ENCODE data around the gene DNM1.

Gene DNM1

GRCh38 chr9:128251732-128252100 is 48.5 kb downstream of the DNM1 start:
- DNase-seq (ENCODE audit: low read depth) = no peak

DNA sequence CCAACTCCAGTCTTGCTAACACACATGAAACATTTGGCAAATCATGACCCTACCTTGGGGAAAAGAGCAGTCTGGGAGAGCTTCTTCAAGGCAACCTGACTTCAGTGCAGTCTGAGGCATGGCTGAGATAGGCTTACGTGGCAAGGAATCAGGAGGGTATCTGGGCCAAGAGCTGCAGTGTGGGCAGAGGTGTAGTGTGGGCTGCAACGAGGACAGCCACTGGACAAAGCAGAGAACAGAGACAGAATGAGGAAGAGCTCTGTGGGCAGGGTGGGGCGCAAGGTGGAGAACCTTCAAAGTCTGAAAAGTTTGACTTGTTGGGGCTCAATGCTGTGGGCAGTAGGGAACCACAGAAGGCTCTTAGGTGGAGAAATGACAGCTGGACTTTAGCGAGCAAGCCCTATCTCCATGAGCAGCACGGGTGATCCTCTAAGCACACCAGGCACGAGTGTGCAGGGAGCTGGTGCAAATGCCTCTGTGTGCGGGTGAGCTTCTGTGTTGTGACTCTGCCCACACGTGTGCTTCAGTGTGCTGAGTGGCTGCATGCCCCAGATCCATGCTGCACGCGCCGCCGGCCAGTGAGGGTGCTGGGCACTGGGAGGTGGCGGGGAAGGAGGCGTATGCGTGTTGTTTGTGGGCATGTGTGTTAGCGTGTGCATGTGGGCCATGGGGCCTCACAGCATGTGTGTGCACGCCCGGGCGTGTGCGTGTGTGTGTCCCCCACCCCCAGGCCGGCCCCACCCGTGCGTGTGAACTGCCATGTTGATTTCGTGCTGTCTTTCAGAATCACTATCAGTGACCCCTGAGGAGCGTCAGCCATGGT is 49.3 kb downstream of the DNM1 start:
- DNase-seq (ENCODE audit: low read depth) = no peak

DNA sequence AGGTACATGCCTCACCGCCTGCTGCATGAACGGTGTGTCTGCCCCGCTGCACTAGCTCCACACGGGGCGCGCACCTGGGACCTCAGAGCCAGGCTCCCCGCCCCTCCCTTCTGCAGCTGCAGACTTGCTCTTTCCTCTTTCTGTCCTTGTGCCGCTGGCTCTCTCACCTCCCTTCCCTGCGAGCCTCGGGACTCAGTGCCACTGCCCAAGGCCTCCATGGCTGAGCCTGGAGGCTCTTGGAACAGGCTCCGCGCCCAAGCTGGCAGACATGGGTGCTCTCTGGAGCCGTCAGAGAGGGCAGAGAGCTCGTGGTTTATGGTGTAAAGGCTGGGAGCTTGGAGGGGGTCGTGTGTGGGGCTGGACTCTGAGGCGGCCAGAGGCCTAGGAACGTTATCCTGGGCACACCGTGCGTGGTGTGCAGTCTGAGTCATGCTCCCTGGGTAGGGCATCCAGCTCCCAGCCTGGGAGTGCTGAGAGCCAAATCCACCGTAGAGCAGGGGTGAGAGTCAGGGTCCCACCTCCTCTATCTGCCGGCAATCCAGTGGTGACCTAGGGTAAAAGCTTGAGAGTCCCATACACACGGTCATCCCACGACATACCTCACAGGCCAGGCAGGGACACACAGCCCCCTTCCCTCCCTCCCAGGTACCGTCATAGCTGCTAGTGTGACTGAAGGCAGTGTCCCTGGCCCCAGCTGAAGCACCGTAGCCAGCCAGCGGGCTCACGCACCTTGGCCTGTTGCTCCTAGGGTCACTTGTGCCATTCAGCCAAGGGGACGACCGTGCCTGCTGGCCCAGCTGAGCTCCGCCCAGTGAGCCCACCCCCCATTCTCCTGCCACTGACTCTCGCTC is 50.2 kb downstream of the DNM1 start:
- no peak for DNase-seq (ENCODE audit: low read depth)

DNA sequence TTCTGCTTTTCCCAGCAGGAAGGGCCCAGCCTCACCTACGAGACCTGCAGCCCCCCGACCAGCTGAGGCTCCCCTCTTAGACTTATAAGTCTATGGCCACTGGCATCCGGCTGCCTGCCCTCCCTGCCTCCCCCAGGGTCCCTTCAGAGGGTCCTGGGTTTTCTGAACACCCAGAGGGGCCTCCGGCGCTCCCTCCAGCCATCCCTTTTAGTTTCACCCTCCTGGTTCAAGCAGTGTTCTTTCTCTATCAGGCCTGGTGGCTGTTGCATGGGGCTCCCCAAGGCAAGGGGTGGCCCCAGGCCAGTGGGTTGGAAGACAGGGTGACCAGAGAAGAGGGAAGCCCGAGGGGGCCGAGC is 50.8 kb downstream of the DNM1 start:
- no peak for DNase-seq (ENCODE audit: low read depth)

GRCh38 chr9:128254362-128254761 is 51.2 kb downstream of the DNM1 start:
- no peak for DNase-seq (ENCODE audit: low read depth)

DNA sequence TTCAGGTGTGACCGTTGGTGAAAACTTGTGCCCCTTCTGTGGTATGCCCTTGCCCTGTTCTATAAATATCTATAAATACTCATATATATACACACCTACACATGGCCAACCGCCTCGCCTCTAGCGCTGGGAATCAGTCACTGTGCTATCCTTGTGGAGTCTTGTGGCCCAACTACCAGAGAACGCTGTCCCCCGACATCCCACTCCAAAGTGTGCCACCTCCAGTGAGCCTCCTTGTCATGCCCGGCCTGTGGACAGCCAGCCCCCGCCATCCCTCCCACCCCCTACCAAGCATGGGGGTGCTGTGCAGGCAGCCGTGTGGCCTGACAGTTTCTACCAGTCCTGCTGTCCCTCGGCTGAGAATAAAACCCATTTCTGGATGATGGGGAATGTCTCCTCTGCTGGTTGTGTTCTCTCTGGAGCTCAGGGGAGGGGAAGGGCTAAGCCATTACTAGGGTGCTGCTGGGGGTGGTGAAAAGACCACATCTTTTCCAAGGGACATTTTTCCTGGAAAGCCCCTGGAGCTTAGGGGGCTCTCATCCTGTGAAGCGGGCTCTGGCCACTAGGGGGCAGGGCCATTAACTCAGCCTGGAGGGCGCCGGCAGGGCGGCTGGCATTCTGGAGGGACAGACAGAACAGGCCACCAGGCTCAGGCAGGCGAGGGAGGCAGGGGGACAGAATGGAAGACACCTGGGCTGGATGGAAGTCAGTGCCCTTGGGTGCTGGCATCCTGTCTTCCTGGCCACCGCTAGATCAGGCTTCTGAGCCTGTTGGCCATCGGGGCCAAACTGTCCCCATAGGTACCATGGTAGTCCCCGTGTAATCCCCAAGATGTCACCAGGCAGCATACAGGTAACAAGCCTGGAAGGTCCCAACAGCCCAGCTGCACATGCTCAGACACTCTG is 51.9 kb downstream of the DNM1 start:
- DNase-seq (ENCODE audit: low read depth) = peak; percentile 31

DNA sequence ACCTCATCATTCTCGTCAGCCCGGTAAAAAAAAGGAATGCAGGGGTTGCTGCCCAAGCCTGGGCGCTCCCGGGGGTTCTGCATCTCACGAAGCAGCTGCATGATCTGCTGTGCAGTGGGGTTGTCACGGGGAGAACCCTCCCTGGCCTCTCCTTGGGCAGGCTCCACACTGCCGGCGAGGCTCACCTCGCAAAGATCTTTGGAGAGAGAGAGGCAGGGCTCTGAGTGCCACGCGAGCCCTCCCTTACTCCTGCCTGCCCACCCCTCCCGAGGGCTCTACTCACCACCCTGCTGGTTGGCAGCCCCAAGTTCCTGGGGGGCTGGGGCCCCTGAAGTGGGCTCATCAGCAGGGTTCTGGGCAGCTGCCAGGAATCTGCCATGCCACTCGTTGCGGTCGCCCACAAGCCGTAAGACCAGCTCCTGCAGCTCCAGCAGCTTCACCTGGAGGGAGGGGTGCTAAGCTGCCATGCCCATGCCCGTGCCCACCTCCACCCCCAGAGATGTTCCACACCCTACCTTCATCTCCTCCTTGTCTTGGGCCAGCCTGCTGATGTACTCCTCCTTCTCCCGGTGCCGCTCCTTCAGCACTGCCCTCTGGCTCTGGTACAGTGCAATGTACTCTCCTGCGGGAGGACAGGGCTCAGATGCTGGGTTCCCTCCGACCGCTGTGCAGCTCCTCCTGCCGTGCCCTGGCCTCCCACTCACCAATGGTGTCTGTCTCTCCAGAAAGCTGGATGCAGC is 54.1 kb downstream of the DNM1 start:
- no peak for DNase-seq (ENCODE audit: low read depth)

GRCh38 chr9:128257907-128258306 is 54.7 kb downstream of the DNM1 start:
- no peak for DNase-seq (ENCODE audit: low read depth)

GRCh38 chr9:128258326-128258725 is 55.1 kb downstream of the DNM1 start:
- no peak for DNase-seq (ENCODE audit: low read depth)

DNA sequence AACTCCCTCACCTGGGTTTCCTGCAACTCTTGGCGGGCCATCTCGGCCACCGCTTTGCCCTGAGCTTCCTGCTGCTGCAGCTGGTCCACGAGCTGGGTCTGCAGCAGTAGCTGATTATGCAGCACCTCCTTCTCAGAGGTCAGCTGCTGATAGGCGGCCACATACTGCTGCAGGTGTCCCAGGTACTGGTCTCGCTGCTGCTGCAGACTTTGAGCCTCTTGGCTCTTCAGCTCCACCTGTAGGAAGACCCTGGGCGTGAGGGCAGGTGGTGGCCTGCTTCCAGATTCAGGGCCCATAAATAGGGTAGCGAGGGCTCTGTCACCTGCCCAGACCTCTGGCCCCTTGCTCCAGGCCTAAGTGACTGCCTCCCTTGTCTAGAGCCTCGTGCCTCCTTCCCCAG is 56.0 kb downstream of the DNM1 start:
- DNase-seq (ENCODE audit: low read depth) = no peak

GRCh38 chr9:128260340-128260739 is 57.2 kb downstream of the DNM1 start:
- DNase-seq (ENCODE audit: low read depth) = no peak

DNA sequence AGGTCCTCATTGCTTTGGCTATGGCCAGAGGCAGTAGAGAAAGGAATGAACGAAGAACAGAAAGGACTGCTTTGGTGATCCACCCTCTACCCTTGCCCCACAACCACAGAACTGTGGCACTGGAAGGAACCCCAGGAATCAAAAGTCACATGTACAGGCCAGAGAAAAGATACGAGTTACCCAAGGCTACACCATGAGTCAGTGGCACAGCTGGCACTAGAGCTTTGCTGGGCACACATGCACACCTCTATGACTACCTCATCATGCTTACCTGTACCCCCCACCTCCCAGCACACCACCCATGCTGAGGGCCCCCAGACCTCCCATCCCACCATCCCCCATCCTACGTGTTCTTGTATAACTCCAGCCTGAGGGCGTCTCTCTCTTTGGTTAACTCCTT is 59.5 kb downstream of the DNM1 start:
- DNase-seq (ENCODE audit: low read depth) = no peak

DNA sequence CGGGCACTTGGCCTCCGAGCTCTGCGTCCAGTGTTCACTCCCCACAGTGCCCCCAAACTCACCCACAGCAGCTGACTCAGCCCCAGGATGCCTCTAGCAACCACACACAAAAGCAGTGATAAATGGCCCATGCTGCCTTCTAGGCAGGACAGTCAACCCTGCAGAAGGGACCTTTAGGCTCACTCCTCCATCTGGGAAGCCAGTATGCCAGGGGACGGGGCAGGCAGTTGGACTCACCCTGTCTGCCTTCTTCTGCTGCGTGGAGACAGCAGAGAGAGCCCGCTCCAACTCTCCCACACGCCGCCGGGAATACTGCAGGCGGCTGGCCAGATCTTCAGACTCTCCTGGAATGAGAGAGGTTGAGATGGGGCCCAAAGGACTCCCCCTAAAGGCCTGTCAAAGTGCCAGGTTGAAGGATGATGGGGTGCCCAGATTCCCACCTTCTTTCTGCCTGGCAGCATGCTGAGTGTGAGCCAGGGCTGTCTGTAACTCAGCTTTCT is 62.2 kb downstream of the DNM1 start:
- DNase-seq (ENCODE audit: low read depth) = no peak

GRCh38 chr9:128266868-128267590 is 63.9 kb downstream of the DNM1 start:
- no peak for DNase-seq (ENCODE audit: low read depth)

GRCh38 chr9:128271112-128271511 is 67.9 kb downstream of the DNM1 start:
- DNase-seq (ENCODE audit: low read depth) = no peak

DNA sequence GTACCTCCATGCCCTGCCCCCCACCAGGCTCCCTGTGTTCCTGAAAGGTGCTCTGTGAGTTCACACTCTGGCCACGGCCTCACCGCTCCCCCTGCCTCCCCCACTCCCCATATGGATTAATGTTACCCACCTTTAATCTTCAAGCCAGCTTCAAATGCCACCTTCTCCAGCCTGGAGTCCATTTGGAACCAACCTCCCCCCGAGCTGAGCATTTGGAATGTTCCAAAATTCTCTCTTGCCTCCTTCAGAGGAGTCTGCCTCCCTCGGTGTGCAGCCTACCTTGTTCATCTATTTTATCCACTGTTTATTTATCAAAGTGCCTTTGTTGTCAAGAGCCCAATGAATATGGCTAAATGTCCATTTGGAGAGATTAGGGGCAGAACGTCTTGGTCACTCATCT is 68.3 kb downstream of the DNM1 start:
- DNase-seq (ENCODE audit: low read depth) = no peak

GRCh38 chr9:128274245-128274644 is 71.1 kb downstream of the DNM1 start:
- no peak for DNase-seq (ENCODE audit: low read depth)

DNA sequence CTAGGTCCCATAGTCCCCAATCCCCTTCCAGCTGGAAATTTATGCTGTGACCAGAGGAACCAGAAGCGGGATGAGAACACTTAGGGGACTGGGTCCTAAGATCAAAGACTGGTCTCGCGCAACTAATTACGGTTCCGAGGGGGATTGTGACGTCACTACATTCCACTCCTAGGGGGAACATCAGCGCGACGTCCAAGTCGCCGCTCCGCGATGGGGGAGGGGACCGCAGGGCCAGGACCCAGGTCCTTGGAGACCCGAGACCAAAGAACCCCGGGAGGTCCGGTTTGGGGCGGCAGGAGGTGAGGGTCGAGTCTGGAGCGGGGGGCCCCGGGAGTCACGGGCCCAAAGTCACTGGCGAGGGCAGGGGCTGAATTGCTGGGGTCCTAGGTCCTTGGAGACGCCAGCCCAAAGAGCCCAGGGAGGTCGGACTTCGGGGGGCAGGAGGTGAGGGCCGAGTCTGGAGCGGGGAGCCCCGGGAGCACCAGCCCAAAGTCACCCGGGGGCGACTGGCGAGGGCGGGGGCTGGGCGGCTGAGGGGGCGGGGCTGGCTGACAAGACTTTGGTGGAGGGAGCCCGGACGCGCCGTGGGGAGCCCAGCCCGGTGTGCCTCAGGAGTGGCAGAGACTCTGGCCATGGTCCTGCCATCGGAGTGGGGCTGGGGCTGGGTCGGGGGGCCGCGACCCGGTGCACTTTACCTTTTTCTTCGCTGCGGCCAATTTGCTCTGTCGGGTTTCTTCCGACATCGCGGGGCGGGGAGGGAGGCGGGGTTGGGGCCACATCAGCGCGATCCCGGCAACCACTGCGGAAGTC is 72.2 kb downstream of the DNM1 start, which contains the start of gene GOLGA2:
GOLGA2 (minus strand) TSS at position 810 of the 810 bp plus-strand sequence; CDS start at position 779, 31 bp downstream.
- DNase-seq (ENCODE audit: low read depth) = no peak

DNA sequence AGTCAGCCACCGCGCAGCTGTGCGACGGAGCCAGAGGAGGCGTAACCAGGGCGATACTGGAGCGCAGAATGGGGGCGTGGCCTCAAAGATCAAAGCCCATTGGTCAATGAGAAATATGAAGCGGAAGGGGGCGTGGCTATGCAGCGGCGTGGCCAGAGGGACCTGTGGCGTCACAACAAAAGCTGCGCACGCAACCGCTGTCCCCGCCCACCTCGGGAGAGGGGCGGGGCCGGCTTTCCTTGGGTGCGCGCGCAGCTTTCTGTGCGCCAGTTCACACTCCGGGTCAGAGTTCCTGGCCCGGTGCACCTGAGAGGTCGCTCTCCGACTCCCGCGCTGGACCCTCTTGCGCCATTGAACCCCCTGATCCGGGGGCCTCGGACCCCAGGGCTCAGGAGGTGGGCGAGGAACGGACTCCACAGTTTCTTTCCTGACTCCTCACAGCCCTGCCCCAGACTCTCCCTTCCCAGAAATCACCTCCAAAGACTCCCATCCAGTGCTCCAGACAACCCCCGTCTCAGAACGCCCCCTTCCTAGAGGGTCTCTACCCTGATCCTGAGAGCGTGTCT is 72.9 kb downstream of the DNM1 start, which contains the start of gene SWI5:
SWI5 (plus strand) TSS at position 269 of the 566 bp plus-strand sequence.
- DNase-seq (ENCODE audit: low read depth) = peak; percentile 99

Data from stimulated activated CD8-positive, alpha-beta memory T cell treated with anti-CD3 and anti-CD28 coated beads, Interleukin-12 subunit alpha, Interleukin-12 subunit beta, amount 100 ng/mL, for 4 hours (primary cell).